GM08714 (cell line): ENCODE measurements around the gene SMG6.

Source experiments
- H3K4me3 ChIP-seq: fragments of 200-500 bp; sonication (Bioruptor generic); 2 replicates; pipeline ENCODE4 v1.5.1; 2014; ENCODE audit warnings: mild to moderate bottlenecking, low read length, inconsistent platforms
- ZNF274 ChIP-seq: IDR thresholded peaks from 2 replicates; pipeline ENCODE4 v1.6.1; 2012; ENCODE audit warnings: mild to moderate bottlenecking, low read depth, low read length

SMG6 gene

DNA sequence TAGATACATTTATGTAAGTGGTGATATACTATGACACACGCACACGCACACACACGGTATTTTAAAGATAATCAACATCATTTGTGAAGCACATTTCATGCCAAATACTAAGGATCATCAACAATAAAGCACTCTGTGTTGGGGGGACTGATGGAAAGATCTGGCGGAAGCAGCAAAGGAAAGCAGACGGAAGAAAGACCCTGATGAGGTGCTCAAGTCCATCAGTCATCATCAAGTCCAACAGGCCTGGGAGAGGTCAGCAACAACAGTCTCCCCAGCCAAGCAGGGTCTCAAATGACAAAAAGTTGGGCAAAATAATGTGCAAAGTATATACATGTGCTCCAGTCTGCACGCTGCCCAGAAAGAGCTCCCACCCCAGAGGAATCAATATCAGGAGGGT is 193.1 kb downstream of the SMG6 start:
- H3K4me3 ChIP-seq: no peak overlapping the region
- TF ChIP-seq ZNF274: no peak

DNA sequence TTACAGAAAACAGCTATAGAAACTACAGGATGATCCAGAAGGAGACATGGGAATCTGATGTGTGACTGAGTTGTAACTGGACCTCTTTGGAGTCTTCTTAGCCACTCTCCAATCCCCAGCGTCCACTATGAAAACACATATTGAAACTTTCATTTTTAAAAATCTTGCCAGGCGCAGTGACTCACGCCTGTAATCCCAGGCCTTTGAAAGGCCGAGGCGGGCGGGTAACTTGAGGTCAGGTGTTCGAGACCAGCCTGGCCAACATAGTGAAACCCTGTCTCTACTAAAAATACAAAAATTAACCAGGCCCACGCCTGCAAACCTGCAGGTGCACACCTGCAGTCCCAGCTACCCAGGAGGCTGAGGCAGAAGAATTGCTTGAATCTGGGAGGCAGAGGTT is 195.4 kb downstream of the SMG6 start:
- no peak for TF ChIP-seq ZNF274
- H3K4me3 ChIP-seq: no peak overlapping the region

DNA sequence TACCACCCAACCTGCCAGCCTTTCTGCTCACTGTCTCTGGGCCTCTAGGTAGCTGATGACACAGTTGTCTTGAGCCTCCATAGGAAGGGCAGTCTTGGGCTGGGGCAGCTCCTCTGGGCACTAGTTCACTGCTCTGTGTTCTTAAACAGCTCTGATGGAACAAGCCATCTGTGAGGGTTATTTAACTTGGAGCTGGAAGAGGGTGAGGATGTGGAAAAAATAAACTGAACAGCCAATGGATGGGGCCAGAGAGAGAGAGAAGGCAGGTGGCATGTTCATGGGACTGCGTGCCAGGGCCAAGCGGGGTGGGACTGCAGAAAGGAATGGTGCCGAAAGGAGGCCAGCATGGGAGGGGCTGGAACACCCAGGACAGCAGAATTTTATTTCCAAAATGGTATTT is 196.1 kb downstream of the SMG6 start:
- no peak for TF ChIP-seq ZNF274
- no peak overlapping the region for H3K4me3 ChIP-seq

DNA sequence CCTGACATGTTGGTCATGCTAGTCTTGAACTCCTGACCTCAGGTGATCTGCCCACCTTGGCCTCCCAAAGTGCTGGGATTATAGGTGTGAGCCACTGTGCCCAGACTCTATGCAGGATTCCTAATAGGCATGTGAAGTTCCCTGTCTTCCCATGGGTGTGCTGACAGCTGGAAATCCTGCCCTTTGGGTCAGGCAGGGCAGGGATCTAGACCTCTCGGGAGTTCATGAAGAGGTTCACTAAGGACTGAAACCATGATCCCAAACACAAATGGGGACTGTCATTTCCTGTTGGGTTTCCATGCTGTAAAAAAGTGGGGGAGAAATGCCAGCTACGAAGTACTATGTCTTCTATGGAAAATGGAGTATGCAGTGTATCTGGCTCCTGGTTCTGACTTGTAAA is 196.5 kb downstream of the SMG6 start:
- no peak for TF ChIP-seq ZNF274
- H3K4me3 ChIP-seq: no peak overlapping the region

DNA sequence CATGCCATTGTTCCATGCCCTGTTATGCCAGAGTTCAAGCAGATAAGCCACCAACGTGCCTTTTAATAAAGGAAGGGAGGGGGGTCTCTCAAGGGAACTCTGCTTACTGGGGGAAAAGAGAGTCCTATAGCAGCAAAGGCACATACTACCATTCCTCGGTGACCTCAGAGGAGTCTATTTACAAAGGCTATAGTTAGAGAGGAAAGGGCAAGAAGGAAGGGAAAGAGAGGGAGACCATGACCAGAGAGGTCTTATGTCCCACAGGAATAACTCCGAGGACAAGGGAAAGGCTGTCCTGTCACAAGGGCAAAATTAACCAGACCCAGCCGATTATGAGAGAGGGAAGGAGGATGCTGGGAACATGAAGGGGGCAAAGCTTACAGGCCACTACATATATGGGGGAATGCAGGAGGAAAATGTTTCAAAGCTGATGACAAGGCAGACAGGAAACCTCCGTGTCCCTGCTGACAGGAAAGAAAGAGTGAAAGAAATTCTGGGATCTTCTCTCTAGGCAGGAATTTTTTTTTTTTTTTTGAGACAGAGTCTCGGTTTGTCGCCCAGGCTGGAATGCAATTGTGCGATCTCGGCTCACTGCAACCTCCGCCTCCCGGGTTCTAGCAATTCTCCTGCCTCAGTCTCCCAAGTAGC is 197.2 kb downstream of the SMG6 start:
- H3K4me3 ChIP-seq: no peak overlapping the region
- no peak for TF ChIP-seq ZNF274

DNA sequence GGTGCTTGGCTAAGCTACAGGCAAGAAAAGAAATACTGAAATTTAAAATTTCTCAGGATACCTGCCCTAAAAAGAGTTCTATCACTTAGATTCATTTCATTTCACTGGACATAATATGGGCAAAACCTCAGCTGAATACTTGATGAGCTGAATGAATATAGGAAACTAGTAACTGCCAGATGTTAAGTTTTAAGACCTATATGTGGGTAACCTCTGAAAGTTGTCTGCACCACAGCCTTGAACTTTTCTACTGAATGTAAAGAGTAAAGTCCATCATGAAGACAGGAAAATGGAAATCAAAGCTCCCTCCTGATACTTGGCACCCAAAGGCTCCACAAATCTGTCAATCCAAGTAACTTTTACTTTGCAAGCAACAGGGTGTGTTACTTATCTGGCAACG is 197.9 kb downstream of the SMG6 start:
- TF ChIP-seq ZNF274: no peak
- H3K4me3 ChIP-seq: no peak overlapping the region

DNA sequence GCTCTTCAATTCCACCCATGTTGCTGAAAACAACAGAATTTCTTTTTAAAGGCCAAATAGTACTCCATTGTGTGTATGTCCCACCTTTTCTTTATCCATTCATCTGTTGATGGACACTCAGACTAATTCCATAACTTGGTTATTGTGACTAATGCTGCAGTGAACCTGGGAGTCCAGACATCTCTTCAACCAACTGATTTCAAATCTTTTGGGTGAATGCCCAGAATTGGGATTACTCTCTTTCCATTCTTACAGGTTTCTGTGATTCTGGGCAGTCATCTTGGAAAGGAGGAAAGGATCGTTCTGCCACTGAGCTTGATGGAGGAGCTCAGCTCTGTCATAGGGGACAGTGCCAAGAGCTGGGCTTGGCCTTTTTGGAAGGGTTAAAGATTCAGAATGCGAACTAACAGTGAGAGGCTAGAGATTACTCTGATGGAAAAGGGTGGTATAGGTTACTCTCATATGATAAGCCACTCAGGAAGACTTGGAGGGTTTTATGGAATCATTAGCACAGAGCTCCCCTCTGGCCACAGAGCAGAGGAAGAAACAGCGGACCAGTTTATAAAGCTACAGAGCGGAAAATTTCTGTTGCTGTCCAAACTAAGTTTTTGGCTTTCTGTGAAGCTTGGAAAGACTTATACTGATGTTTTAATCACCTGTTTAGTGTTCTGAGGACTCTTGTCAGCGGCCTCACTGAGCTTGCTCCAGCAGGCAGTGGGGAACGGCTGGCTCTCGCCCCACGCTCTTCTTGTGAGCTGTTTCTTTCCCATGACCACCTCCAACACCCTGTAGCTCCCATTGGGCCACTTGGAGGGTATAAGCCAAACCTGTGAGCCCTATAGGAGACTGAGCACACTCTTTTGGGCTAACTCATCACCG is 200.4 kb downstream of the SMG6 start:
- TF ChIP-seq ZNF274: no peak
- H3K4me3 ChIP-seq: no peak overlapping the region

DNA sequence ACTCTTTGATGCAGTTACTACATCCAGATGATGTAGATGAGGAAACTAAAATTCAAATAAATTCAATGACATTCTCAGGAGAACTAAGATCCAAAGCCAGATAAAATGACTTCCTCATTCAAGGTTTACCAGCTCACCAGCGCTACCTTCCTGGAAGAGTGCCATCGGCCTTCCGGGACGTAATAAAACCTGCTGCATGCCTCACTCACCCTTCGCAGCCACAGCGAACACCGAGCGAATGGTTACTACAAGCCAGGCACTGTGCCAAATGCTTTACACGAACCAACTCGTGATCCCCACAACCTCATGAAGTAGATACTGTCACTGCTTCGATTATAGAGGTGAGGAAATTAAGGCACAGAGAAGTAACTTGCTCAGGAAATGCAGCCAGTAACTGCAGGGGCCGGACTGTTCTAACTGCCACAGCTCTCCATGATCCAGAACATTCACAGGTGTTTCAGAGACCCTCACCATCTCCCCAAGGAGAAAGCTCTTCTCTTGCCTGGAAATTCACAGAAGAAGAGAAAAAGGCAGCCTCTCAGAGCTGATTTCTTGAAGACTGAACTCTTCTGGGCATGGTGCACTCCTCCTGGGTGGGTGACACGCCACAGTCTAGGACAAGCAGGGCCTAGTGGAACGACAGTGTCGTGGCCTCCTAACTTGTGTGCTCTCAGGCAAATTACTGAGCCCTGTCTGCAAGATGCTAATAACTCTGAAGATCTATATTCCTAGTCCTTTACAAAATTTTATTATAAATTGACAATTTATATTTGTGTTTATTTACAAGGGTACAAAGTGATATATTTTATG is 201.9 kb downstream of the SMG6 start:
- no peak for TF ChIP-seq ZNF274
- H3K4me3 ChIP-seq: no peak overlapping the region

DNA sequence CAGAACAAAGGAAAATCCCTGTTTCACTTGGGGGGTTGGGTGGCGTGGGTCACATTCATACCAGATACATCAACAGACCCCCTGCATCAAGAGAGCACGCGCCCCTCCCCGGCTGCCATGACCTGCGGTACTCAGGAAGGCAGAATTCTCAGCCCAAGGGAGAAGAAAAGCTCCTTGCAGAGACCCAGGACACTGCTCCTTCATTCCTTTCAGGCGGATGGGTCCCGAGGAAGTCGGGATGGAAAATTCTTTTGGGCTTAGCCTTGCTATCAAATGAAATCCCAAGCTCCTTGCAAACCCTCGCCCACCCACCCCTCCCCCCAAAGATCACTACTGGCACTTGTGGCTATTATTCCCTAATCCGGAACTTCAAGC is 208.1 kb downstream of the SMG6 start:
- no peak for TF ChIP-seq ZNF274
- H3K4me3 ChIP-seq: no peak overlapping the region

DNA sequence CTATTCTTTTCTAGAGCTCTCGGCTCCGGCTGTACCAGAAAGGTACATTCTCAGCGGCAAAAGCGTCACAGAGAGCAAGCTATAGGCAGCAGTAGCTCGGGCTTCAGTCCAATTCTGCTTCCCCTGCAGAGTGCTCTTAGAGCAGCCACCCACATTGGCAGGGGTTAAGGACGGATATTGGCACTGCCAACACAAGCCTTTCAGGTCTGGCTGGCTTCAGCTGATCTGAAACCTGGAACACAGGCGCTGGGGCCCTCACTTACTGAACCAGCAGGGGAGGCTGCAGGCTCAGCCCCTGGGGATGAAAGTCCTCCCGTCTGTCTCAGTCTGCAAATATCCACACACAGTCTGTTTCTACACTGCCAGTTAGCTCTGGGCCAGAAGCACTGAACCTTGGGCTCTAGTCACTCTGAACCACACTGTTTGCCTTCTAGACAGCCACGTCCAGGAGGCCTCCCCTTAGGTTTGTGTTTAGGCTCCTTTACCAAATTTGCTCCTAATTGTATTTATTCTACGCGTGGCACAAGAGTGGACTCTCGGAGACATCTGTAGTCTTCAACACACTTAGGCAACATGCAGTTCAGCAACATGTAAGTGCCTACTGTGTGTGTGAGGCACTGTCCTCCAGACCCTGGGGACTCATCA is 208.6 kb downstream of the SMG6 start:
- TF ChIP-seq ZNF274: no peak
- no peak overlapping the region for H3K4me3 ChIP-seq

DNA sequence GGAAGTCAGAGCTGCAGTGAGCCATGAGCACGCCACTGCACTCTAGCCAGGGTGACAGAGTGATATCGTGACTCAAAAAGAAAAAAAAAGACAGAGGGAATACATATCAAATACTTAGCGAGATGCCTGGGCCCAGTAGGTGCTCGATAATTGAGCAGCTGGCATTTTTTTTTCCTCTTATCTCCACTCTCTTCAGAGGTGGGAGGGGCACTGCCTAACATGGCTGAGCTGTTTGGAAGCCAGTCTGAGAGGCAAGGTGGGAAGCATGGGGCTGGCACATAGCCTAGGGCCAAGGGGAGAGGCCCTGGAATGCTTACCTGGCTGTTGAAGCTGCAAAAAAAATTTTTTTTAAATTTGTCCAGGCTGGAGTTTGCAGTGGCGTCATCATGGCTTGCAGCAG is 210.2 kb downstream of the SMG6 start:
- no peak for TF ChIP-seq ZNF274
- H3K4me3 ChIP-seq: no peak overlapping the region

DNA sequence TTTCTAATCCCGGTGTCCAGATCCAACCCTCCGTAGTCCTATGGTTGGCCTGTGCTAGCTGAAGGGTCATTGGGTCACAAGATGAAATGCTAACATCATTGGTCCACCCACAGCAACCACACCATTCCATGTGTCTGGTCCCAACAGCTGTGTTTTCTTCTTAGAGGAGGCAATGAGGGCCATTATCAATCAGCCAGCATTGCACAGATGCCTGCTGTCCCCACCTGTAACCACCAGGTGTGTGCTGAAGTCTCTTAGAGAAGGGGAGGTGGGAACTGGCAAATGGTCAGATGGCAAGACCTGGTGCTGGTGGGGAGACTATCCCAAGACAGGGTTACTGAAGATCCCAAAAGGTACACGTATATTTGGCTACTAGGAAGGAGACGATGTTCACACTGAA is 211.3 kb downstream of the SMG6 start:
- no peak for TF ChIP-seq ZNF274
- no peak overlapping the region for H3K4me3 ChIP-seq

DNA sequence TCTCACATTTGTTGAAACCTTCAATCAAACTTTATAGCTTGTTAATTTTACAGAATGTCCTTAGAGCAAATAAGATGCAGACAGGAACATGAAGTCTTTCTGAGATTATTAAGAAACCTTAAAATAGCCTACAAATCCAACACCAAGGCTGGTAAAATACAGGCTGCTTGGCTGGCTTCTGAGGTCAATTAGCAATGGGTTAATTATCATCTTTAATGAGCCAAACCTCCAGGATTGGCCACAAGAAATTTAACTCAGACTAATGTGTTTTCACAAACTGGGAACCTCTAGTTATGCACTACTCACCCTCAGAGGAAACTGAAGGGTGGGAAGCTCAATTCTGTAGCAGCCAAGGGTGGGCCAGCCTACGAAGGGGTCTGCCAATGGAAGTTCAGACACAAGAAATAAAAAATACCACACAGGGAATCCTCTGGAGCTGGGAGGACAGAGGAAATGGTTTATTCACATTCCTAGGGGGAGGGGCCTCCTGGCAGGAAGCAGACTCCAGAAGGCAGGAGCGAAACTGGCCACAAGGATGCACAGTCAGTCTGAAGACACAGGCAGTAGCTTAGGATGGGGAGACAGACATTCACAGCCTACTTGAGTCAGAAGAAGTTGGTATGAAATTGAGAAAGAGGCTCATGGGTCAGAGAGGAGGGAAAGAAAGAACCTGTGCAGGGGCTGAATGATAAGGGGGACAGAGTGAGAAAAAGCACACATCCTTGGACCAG is 212.6 kb downstream of the SMG6 start:
- H3K4me3 ChIP-seq: peak overlapping the region; percentile 3; the same call in 1 of the 2 replicates
- TF ChIP-seq ZNF274: no peak
